AG04449 (cell line): ENCODE measurements around the gene CLMN.

Experiments
- CTCF ChIA-PET: fragments of 350-600 bp; formaldehyde crosslinking; extraction: SDS; loops from one replicate; lab custom pipeline; 2021; ENCODE audit warnings: antibody characterized with exemption; lab: Yijun Ruan, JAX
- POLR2A ChIA-PET: fragments of 400-600, 350-600 bp; formaldehyde crosslinking; extraction: SDS; loops from one replicate; lab custom pipeline; 2020; ENCODE audit warnings: antibody characterized with exemption, inconsistent platforms; lab: Yijun Ruan, JAX
- DNase-seq: peaks from one replicate; pipeline ENCODE4 v3.0.0-alpha.2; 2010; ENCODE audit warnings: low read depth, low spot score
- H3K4me3 ChIP-seq: 2 replicates; pipeline ENCODE4 v1.5.1; 2011; ENCODE audit warnings: low read depth, mild to moderate bottlenecking, control low read depth, low read length
- CTCF ChIP-seq: IDR thresholded peaks from one replicate; pipeline ENCODE4 v1.5.1; 2011; ENCODE audit warnings: mild to moderate bottlenecking, moderate library complexity, low read length, control low read depth, inconsistent platforms; ENCODE audit not compliant: insufficient read depth; ENCODE audit errors: missing control alignments

Gene CLMN

GRCh38 chr14:95174184-95174792 lies 145.4 kb downstream of the CLMN start:
- no peak overlapping the region for H3K4me3 ChIP-seq
- ChIA-PET CTCF (interaction anchor here (1.0 to 1.1 kb wide), 2 partner anchors 12 to 258 kb away, joined by 3 read pairs; no protein-coding TSS in a partner anchor), POLR2A (no interaction called here)
- no peak for DNase-seq
- no peak for TF ChIP-seq CTCF

- POLR2A ChIA-PET: no interaction called here
- DNase-seq: no peak
- CTCF ChIA-PET: no interaction called here
- H3K4me3 ChIP-seq: no peak overlapping the region
- TF ChIP-seq CTCF: no peak
Measured at GRCh38 chr14:95173518-95173917, 146.2 kb downstream of the CLMN start.

- no peak for DNase-seq
- TF ChIP-seq CTCF: no peak
- POLR2A ChIA-PET: interaction anchor here (1.0 kb wide), 1 partner anchor 13 kb away, joined by 3 read pairs; no protein-coding TSS in a partner anchor
- CTCF ChIA-PET: no interaction called here
- no peak overlapping the region for H3K4me3 ChIP-seq
Measured at GRCh38 chr14:95167177-95167576, 152.5 kb downstream of the CLMN start.

- ChIA-PET CTCF (no interaction called here), POLR2A (no interaction called here)
- H3K4me3 ChIP-seq: no peak overlapping the region
- DNase-seq: no peak
- TF ChIP-seq CTCF: no peak
Measured at GRCh38 chr14:95165517-95165916, 154.2 kb downstream of the CLMN start.

- H3K4me3 ChIP-seq: no peak overlapping the region
- ChIA-PET CTCF (no interaction called here), POLR2A (no interaction called here)
- no peak for TF ChIP-seq CTCF
- DNase-seq: no peak
Measured at GRCh38 chr14:95164506-95164905, 155.2 kb downstream of the CLMN start.

GRCh38 chr14:95163666-95164065 lies 156.0 kb downstream of the CLMN start:
- no peak for DNase-seq
- no peak overlapping the region for H3K4me3 ChIP-seq
- ChIA-PET POLR2A (no interaction called here), CTCF (no interaction called here)
- TF ChIP-seq CTCF: no peak
